ENCODE data around the gene TRIM8.
"Not testable (repeated sequence)": the region's sequence is repeated elsewhere in the genome, so short reads cannot be mapped to it uniquely, and the experiment has no call there.

The TRIM8 gene

DNA sequence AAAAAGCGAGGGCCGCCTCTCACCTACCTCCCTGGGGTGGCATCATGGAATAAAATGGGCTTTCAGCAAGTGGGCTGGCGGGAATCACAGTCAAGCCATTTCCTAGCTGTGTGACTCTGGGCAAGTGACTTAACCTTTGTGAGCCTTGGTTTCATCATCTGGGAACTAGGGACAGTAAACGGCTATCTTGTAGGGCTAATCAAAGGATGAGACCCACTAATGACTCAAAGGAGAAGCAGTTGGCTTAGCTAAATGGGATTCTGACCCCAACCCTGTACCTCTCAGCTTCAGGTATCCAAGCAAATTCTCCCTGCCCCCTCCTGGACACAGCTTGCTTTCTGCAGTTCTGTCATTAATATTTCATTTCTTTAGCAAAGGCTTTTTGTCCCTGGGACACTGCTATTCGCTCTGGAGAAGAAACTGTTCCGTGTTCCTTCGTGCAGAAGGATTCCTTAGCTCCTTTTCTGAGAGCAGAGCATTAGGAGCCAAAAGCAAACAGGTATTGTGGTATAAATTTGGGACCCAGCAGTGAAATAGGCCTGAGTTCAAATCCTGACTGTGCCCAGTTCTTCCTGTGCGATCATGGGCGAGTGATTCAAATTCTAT, 25.9 kb downstream of the TRIM8 start:
- no peak for DNase-seq (ENCODE audit: low read depth, low spot score)

DNA sequence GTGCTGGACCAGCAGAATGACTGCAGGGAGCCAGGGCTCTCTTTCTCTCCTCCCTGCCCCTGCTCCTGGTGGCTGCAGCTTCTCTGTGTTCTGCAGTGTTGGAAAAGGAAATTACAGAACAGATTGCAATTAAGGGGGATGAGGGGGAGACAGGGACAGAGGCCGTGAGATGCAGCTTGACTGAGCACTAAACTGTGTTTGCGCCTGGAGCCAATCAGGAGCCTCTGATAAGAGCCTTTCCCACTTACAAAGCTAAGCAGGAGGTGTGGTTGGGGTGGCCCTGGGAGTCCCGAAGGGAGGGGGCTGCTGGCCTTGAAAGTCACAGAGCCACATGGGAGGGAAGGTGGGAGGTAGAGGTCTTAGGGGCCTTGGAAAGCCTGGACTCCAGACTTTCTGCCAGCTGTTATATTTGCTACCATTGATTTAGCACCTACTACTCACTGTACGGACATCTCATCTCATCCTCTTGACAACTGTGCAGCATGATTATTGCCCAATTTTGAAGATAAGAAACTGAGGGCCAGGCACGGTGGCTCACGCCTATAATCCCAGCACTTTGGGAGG, 26.7 kb downstream of the TRIM8 start:
- DNase-seq (ENCODE audit: low read depth, low spot score) = no peak

DNA sequence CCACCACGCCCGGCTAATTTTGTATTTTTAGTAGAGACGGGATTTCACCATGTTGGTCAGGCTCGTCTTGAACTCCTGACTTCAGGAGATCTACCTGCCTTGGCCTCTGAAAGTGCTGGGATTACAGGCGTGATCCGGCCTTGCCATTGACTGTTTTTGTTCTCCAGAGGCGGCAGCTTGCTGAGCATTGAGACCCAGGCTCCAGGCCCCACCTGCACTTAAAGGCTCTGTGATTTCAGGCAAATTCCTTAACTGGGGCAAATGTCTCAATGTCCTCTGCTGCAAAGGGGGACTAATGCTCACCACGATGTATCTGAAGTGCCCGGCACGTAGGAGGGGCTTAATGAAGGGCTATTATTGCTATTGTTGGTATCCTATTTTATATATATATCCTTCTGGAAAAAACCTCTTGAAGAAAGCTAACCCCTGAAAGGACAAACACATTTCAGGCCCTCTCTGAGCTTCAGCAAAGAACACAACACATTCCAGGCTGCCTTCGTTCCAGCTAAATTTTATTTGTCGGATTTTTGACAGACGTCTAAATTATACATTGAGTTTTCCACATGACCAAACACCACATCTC, 29.0 kb downstream of the TRIM8 start:
- DNase-seq (ENCODE audit: low read depth, low spot score) = no peak

DNA sequence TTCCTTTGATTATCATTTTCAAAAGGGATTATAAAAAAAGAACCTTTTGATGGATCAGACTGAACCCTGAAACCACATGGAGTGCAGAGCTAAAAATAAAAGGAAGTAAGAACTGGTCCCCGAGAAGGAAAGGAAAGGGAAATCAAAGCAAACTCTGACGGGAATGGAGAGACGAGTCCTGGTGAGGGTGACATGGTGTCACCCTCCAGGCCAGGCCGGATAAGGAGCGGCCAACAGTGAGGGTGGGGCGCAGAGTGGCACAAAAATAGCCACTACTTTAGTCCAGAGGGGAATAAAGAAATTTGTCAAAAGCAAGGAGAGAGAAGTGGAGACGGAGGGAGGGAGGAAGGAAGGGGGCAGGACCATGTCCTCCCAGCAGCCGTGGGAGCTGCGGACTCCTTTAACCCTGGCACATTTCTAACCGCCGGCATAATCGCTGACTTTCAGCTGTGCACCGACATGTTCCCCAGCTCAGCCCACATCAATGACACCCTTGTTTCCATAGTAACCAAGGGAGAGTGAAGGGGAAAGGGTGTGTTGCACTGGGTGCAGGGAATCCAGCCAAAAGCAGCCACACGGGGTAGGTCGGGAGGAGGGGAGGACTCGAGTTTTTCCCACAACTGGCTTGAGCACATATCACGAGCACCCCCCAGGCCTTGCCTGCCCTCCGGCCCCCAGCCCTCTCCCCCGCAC, 29.7 kb downstream of the TRIM8 start:
- peak; percentile 25 for DNase-seq (ENCODE audit: low read depth, low spot score)

DNA sequence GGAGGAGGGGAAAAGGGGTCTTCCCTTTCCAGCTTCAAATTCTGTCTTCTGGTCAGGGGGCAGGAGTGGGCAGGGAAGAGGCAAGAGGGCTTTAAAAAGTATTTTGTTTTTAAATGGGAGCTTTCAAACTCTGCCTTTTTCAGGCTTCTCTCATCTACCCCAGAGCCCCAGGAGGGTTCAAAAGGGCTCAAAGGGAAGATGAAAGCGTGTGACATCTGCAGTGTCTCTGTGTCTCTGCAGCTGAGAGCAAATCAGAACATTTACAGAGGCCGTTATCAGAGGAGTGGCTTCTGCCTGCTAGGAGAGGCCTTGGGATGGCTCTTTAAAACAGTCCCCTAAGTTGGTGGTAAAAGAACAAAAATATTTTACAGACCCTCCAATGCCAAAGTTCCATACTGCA, 30.3 kb downstream of the TRIM8 start:
- DNase-seq (ENCODE audit: low read depth, low spot score) = no peak

DNA sequence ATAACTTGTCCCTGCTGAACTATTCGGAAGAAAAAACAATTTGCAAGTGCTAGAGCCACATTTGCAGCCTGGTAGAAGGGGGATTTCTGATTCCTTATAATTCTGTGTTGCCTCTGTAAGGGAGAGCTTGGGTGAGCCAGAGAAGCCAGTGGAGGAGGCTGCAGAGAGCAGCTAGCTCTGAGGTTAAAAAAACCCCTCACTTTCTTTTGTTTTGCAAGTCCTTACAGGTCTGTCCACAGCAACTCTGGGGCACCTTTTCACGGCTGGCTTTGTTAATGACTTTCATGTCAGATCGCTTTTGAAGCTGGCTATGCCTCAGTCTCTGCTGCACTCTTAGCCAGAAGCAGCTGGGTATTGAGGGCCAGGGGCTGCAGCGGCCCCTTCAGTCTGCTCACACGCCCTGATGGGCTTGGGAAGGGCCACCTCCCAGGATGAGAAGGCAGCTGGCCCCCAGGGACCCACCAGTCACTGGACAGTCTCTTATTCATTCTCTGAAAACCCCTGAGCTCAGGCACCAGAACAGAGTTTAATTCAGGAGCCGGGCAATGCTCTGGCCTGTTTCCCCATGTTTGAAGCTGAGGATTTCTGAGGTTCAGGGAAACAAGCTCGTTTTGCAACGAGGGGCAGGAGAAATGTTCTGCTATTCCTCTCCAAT, 30.9 kb downstream of the TRIM8 start:
- no peak for DNase-seq (ENCODE audit: low read depth, low spot score)

DNA sequence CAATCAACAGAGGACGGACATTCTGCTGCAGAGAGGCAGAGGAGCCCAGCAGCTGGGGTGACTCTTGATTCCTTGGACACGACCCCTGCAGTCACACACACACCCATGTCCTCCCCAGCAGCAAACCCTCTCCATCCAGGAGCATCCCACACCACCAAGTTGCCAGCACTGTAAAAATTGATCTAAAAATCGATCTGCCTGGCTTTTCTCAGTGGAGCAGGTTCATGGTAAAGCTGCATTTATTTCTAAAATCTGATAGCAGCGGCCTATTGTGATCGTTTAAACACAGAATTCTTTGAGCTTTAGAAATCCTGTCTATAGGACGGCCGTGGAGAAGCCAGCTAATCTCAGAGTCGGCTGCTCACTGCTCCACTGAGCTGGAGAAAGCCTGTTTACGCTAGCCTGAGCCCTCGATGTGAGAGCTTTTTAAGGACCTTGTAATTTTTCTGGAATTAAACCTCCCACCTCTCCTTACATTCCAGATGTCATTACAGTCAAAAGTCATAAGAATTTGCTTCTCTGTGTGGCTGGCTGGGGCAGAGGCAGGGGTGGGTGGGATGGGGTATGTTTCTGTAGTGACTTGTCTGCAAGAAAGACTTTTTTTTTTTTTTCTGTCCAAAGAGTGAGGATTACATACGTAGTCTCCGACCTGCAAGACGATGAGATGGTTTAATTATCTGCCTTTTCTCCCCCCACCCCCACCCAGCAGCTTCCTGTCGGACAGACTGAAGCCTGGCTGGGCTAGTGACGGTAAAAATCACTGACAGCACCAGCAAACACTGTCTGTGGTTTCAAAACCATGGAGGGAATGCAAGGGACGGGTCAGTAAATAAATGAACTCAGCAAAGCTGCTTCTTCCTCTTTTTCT, 31.6 kb downstream of the TRIM8 start:
- no peak for DNase-seq (ENCODE audit: low read depth, low spot score)

DNA sequence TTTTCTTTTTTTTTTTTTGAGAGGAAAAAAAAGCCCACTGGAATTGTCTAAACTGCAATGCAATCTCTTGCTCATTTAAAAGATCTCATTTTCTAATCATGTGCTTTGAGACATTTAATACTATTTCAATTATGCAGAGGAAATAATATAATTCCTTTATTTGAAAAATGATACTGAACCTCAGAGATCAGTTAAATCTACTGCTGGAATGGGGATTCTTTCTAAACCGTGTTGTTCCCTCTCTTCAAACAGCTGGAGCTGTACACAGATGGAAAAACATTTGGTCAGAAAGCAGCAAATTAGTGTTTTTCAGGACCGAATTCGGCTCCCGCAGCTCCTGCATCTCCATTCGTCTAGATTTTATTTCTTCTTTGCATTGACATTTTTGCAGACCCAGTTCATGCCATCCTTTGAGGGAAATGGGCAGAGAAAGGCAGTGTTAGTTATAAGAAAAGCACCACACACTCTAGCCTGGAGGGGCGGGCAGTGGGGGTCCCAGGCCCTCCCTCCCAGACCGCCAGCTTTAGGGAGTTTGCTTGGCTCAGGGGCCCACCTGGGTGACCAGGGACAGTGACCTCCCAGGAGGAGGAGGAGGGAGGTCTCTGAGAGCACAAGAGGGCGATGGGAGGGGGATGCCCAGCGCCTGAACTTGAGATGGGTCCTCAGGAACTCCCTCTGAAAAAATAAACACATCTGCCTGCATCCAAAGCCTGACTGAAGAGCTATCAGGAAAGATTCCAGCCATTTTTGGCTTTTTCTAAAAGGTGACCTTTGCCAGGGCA, 32.4 kb downstream of the TRIM8 start:
- no peak for DNase-seq (ENCODE audit: low read depth, low spot score)

DNA sequence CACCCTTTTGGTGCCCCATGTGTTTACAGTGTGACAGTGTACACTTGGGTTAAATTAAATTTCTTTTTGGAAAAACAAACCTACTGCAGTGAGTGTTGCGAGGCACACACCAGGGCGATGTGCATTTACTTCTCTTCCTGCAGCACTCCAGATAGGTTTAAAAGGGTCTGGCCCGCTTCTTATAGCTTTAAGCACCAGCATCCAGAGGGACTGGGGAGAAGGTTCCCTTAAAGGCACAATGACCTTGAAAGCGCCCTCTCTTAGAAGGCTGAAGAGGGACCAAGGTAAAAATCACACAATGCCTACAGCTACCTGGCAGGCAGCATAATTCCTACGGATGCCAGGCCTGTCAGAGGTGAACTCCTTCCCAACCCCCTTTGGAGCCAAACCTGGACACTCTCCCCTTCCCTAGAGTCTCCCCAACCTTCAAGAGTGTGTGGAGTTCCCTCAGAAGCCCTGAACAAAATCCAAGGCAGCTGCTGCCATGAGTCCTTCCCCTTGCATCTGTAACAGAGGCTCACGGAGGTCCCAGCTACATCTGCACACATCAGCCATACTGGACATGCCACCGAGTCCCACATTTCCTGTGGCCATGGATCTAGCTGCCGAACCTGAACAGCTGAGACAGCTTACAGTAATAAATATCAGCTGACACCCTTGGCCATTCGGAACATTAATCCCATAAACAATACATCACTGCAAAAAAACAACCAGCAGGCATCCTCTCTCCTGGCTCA, 33.2 kb downstream of the TRIM8 start:
- DNase-seq (ENCODE audit: low read depth, low spot score) = no peak

DNA sequence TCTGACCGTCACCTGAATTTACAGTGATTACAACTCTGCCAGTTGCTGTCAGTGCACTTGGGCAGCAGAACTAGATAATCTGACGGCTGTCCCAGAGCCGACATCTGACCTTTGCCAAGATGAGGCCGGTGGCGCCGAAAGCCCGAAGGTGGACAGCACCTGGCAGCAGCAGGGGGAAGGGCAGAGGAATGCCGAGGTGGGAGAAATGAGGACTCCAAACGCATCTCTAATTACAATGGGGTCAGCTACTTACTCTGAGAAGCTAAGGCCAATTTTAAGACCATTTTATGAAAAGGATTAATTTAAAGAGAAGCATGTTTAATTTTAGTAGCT, 33.8 kb downstream of the TRIM8 start:
- no peak for DNase-seq (ENCODE audit: low read depth, low spot score)

DNA sequence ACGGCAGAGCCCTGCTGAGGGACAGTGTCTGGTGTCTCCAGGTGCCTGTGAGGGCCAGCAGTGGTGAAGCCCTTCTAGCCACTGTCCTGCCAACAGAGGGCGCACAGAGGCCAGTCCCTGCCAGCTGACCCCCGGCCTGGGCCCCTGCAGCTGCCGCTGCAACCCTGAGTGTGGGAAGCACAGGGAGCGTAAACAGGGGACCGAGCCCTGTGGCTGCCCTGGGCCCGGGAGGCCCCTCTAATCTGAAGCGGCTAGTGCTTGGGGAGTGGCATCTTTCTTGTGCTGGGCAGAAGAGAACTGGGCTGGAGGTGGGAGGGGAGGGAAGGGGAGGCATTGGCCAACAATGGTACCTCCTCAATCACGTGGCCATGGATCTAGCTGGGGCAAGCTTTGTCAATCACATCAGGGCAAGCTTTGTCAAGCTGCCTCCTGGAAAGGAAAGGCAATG, 34.6 kb downstream of the TRIM8 start:
- no peak for DNase-seq (ENCODE audit: low read depth, low spot score)

DNA sequence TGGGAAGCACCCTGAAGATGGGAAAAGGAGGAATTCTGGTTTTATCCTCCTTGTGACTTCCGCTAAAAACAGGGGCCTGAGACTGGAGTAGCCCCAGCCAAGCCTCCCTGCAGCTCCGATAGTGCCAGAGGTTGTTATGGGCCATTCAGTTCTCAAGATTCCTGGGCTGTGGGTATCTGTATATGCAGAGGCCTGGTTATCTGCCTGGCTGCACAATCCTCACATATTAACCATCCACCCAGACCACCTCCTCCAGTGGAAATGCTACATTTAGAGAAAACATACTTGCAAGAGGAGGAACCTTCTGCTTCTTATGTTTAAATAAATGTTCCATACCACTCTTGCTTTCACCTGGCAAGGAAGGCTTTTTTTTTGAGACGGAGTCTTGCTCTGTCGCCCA, 35.3 kb downstream of the TRIM8 start:
- DNase-seq (ENCODE audit: low read depth, low spot score) = no peak

DNA sequence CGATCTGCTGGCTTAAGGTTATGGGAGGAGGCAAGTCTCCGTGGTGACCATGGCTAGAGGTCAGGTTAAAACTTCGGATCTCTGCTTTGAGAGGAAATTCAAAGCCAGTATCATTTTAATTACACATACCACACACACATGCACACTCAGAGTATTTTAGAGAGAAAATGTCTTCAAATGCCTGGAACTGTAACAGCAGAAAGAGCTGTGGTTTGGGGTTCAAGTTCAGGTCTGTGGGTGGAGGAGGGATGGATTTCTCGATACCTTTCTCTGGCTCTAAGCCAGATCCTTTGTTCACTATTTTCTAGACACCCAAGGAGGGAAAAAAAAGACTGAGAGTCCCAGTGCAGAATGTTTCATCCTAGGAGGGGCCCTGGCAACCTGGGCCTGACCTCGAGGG, 37.4 kb downstream of the TRIM8 start:
- DNase-seq (ENCODE audit: low read depth, low spot score) = no peak

DNA sequence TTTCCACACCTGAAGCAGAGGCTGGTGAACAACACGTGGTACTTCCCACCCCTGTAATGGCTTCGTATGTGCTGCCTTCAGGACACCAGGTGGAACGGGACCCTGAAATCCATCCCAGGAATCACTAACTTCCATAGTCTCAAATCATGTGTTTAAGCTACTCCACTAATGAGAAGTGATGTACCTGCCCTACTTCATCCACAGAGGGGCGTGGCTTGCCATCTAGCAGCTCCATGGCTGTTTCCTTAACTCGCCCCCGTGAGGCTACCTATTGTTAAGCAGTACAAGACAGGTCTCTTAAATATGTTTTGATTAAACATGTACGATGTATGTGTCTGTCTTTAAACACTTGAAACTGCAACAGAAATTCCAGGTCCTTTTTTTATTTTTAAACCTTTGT, 38.1 kb downstream of the TRIM8 start:
- DNase-seq (ENCODE audit: low read depth, low spot score) = no peak

DNA sequence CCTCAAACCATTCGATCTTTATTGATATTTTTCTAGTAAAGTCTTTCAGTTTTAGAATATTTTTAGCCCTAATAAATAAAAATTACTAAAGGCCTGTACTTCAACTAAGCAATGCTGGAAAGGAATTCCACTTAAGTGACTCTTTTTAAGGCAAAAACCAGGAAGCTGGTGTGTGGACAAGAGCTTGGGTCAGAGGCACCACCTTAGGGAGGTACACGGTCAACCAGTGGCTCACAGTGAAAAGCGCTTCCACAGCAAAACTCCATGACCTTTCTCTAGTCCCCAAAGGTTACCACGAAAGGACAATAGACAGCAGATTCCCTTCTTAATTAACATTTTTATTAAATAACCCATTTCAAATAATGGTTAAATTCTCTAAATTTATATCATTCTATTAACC, 38.7 kb downstream of the TRIM8 start:
- DNase-seq (ENCODE audit: low read depth, low spot score) = no peak

DNA sequence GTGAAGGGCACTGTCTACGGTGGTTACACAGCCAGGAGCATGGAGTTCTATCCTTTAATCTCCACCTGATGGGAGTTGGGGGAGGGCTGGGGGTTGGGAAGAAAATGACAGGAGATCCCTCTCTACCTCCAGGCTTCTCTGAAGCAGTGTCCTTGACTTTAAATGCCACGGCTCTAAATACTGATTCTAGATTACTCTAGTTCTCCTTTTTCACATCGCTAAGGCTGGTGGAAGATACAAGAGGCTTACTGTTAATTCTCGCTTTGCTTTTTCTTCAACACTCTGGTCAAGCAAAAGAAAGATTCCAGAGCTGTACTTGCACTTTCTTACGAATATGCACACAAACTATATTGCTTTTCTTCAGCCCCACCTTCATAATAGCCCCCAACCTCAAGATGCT, 39.5 kb downstream of the TRIM8 start:
- no peak for DNase-seq (ENCODE audit: low read depth, low spot score)

DNA sequence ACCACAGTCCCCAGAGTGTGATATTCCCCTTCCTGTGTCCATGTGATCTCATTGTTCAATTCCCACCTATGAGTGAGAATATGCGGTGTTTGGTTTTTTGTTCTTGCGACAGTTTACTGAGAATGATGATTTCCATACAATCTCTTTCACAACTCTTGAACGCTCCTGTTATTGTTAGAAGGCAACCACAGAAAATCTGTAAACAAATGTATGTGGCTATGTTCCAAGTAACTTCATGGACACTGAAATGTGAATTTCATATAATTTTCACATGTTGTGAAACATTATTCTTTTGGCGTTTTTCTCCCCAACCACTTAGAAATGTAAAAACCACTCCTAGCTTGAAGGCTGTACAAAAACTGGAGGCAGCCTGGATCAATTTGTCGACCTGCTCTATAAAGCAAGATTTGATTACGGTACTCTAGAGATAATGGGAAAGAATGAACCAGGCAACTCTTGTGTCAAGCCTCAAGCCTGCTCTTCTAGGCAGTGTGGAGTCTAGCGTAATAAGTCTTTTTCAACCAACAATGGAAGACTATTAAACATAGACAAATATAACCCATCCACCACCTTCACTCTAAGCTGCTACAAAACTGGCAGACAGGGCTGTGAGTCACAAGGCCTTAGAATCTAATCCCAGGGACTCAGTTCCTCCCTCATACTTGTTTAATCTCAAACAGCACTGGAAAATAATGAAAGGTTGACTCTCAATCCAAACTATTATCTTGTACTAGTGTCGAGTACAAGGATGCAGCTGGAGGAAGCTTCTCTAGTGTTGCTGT, 47.2 kb downstream of the TRIM8 start:
- no peak for DNase-seq (ENCODE audit: low read depth, low spot score)

DNA sequence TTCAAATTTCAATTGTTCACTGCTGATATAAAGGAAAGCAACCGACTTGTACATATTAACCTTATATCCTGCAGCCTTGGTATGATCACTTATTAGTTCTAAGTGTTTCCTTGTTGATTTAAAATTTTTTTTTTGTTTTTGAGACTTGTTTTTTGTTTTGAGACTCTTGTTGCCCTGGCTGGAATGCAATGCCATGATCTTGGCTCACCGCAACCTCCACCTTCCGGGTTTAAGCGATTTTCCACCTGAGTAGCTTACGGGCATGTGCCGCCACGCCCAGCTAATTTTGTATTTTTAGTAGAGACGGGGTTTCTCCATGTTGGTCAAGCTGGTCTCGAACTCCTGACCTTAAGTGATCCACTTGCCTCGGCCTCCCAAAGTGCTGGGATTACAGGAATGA, 51.1 kb downstream of the TRIM8 start:
- DNase-seq (ENCODE audit: low read depth, low spot score) = not testable (repeated sequence)

DNA sequence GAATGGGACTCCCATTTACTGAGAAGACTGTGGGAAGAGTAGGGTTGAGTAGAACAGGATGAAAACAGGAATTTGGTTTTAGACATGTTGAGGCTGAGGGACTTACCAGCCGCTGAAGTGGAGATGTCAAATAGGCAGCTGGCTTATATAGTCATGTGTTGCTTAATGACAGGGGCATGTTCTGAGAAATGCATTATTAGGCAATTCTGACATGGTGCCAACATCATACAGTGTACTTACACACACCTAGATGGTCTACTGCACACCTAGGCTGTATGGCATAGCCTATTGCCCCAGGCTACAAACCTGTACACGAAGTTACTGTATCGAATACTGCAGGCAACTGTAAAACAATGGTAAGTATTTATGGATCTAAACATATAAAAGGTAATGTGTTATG, 52.5 kb downstream of the TRIM8 start:
- DNase-seq (ENCODE audit: low read depth, low spot score) = no peak

Data from activated naive CD8-positive, alpha-beta T cell treated with anti-CD3 and anti-CD28 coated beads, Interleukin-2, amount 50 U/mL, for 16 hours (primary cell).